Stimulated activated naive CD4-positive, alpha-beta T cell treated with Interleukin-2 at 50 U/mL for 16 hours (primary cell): ENCODE results near the gene ATRNL1.
"Not testable (repeated sequence)": the region's sequence is repeated elsewhere in the genome, so short reads cannot be mapped to it uniquely, and the experiment has no call there.

Experiments
- DNase-seq: peaks from one replicate; lab custom pipeline; 2025; lab: John Stamatoyannopoulos, UW

The ATRNL1 gene

GRCh38 chr10:115091161-115091560, 2.0 kb upstream of the ATRNL1 start:
- DNase-seq, result no peak

GRCh38 chr10:115092258-115092554, 959 bp upstream of the ATRNL1 start:
- DNase-seq, result no peak

GRCh38 chr10:115092555-115093285, 445 bp upstream of the ATRNL1 start:
- no peak for DNase-seq

DNA sequence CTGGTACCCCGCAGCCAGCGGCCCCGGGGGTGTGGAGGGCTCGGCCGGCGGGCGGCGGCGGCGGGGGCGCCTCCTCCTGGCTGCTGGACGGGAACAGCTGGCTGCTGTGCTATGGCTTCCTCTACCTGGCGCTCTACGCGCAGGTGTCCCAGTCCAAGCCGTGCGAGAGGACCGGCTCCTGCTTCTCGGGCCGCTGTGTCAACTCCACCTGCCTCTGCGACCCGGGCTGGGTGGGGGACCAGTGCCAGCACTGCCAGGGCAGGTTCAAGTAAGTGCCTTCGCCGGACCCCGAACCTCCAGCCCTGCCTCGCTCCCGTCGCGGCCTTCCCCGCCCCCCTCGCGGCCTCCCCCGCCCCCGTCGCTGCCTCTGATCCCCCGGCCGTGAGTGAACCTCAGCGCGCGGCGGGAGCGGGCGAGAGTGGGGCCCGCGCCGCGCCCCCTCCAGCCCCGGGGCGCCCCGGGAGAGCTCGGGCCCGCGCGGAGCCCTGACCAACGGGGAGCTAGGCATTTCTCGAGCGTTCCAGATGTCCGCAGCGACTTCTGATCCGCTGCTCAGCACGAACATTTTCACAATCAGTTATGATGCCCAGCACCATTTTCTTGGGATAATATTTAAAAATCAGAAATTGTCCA, 727 bp downstream of the ATRNL1 start:
- DNase-seq, result no peak

- no peak for DNase-seq
These were observed 1.4 kb downstream of the ATRNL1 start for GRCh38 chr10:115094416-115095140.

- no peak for DNase-seq
These were observed 2.6 kb downstream of the ATRNL1 start for GRCh38 chr10:115095758-115096157.

- no peak for DNase-seq
These were observed 10.5 kb downstream of the ATRNL1 start for GRCh38 chr10:115103700-115104099.

DNA sequence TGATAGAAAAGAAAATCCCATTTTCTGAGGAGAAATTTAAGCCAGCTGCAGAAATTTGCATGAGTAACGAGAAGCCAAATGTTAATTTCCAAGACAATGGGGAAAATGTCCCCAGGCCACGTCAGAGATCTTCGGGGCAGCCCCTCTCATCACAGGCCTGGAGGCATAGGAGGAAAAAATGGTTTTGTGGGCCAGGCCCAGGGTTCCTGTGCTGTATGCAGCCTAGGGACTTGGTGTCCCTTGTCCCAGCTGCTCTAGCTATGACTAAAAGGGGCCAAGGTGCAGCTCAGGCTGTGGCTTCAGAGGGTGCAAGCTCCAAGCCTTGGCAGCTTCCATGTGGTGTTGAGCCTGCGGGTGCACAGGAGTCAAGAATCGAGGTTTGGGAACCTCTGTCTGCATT, 12.2 kb downstream of the ATRNL1 start:
- not testable (repeated sequence) for DNase-seq

- no peak for DNase-seq
These were observed 14.7 kb downstream of the ATRNL1 start for GRCh38 chr10:115107830-115108229.

GRCh38 chr10:115117301-115117700, 24.1 kb downstream of the ATRNL1 start:
- no peak for DNase-seq

GRCh38 chr10:115118346-115118745, 25.2 kb downstream of the ATRNL1 start:
- DNase-seq, result no peak

GRCh38 chr10:115125505-115125904, 32.3 kb downstream of the ATRNL1 start:
- DNase-seq, result no peak

DNA sequence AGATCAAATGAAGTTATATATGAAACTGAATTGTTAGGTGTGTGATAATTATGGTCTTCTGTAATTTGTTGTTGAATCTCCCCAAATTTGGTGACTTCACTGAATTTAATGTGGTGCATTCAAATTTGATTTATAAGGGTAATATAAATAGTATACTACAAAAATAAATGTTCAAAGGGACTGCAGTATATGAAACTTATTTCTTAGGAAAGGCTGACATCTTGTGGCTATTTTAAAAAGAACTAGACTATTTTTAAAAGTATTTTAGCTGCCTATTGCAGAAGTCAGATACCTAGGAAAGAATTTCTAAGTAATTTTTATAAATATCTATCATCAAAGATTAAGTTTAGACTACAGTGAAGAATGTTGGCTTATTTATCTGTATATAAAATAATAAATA, 36.6 kb downstream of the ATRNL1 start:
- no peak for DNase-seq

DNA sequence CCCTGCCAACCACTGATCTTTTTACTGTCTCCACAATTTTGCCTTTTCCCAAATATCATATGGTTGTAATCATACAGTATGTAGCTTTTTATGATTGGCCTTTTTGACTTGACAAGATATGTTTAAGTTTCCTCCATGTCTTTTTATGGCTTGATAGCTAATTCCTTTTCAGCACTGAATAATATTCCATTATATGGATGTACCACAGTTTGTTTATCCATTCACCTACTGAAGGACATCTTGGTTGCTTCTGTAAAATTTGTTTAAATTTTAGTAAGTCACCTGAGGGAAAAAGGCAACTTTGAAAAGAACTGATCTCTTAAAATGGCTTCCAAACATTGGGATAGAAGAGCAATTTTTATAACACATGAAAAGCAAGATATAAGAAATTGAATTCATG, 43.5 kb downstream of the ATRNL1 start:
- no peak for DNase-seq

DNA sequence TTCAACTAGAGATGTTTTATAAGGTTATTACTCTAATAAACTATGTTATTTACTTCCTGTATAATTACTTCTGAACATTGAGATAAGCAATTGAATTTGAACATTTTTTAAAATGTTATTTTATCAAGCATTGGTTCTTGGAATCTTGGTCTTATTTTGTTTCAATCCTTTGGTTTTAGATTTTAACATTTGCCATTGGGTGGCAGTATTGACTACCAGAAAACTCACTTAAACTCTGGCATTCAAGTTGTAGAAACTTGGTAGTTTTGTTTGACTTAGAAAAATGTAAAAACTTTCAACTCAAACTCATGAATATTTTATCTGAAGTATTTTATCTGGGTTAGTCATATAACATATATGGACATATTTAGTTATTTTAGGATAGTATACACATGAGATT, 48.1 kb downstream of the ATRNL1 start:
- DNase-seq, result no peak

DNA sequence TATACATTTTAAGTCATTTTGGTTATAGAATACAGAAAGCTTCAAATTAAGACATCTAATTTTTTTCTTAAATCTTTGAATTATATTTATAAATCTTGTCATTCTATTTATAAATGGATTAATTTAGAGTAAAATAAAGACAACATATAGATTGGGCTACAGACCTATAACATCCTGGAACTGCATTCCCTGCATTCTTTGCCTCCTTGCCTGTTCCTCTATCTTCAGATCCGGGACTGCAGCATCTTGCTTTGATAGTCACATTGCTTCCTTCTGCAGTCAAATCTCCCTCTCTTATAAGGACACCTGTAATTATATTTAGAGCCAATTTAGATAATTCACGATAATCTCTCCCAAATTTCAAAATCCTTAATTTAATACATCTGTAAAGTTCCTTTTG, 64.2 kb downstream of the ATRNL1 start:
- DNase-seq, result no peak

GRCh38 chr10:115163129-115163528, 70.0 kb downstream of the ATRNL1 start:
- no peak for DNase-seq

DNA sequence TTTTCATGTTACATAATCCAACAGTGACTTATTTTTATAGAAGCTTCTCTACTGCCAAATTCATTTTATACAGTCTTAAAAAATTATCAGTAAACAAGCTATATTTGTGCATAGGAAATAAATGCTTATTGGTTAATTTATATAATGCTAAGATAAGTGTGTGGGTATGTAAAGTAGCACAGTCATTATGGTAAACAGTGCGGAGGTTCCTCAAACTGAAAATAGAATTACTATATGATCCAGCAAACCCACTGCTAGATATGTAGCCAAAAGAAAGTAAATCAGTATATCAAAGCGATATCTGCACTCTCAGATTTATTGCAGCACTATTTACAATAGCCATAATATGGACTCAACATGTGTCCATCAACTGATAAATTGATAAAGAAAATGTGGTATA, 71.1 kb downstream of the ATRNL1 start:
- no peak for DNase-seq

GRCh38 chr10:115167751-115168150, 74.6 kb downstream of the ATRNL1 start:
- DNase-seq, result no peak

DNA sequence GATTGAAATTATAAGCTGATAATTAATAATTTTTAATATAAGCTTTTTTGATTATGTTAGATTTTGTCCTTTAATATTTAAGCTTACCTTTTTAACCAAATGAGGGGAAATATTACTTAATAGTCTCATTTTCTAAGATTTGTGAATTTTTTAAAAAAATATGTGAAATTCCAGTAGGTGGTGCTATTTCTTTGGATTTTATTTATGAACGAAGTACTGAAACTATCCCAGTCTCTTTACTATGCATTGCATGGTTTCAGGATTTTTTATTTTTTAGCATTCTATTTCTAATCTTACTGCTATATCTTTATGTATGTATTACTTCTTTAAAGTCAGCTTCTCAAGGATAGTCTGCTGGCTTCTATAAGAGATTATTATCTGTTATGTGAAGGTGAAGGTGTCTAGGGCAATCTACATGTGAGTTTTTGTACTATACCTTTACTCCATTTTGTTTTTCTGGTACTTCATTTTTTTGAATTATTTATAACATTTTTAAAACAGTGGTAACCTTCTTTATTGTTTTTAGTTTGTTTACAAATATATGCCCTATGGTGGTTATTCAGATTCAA, 78.3 kb downstream of the ATRNL1 start:
- no peak for DNase-seq

DNA sequence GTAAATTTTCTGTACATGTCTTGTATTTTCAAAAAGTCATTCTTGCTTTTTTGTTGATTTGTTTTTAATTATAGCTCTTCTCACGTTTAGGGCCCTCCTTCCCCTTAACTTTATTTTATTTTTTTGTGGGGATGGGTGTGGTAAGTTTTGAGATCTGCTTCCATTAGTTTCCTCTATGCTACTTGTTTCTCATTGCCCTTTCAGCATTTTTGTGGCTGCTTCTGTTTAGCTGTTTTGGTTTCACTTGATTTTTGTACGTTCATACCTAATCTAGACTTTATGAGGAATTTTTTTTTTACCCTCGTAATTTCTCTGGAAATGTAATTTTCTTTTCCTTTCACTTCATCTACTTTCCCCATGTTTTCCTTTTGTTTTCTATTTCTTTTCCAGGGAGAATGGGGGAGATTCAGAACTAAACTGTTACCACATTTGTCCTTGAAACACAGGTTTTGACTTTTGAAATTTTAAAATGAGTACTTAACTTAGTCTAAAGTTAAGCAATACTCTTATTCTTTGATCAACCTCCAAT, 80.8 kb downstream of the ATRNL1 start:
- no peak for DNase-seq

- DNase-seq, result not testable (repeated sequence)
These were observed 114.1 kb downstream of the ATRNL1 start for GRCh38 chr10:115207276-115207675.

GRCh38 chr10:115209133-115209532, 116.0 kb downstream of the ATRNL1 start:
- DNase-seq, result no peak
